NCI-H1930 (cell line): ENCODE data around the gene HIP1.
"Not testable (repeated sequence)": the region's sequence is repeated elsewhere in the genome, so short reads cannot be mapped to it uniquely, and the experiment has no call there.

ENCODE experiments used
- DNase-seq, 2 experiments: peaks; one replicate each; lab custom pipeline; 2025; lab: John Stamatoyannopoulos, UW

Gene HIP1

GRCh38 chr7:75642810-75643486 lies 95.8 kb downstream of the HIP1 start:
- no peak for DNase-seq

GRCh38 chr7:75640201-75640600 lies 98.5 kb downstream of the HIP1 start:
- no peak for DNase-seq

GRCh38 chr7:75639886-75640190 lies 98.9 kb downstream of the HIP1 start:
- DNase-seq = no peak

- DNase-seq = peak; percentile 47 to 82
Measured at GRCh38 chr7:75639071-75639885, 99.5 kb downstream of the HIP1 start.

- peak in 1 of 2 experiments; percentile 66 for DNase-seq
Measured at GRCh38 chr7:75638594-75639070, 100.1 kb downstream of the HIP1 start.

GRCh38 chr7:75637854-75638593 lies 100.7 kb downstream of the HIP1 start:
- no peak for DNase-seq

GRCh38 chr7:75635036-75635435 lies 103.7 kb downstream of the HIP1 start:
- no peak for DNase-seq

GRCh38 chr7:75632587-75632986 lies 106.2 kb downstream of the HIP1 start:
- not testable (repeated sequence) for DNase-seq

- DNase-seq = no peak
Measured at GRCh38 chr7:75631711-75632110, 107.0 kb downstream of the HIP1 start.

GRCh38 chr7:75630549-75630948 lies 108.2 kb downstream of the HIP1 start:
- no peak for DNase-seq

GRCh38 chr7:75629044-75629443 lies 109.7 kb downstream of the HIP1 start:
- no peak for DNase-seq

- no peak for DNase-seq
Measured at GRCh38 chr7:75628055-75628454, 110.7 kb downstream of the HIP1 start.

GRCh38 chr7:75626954-75627353 lies 111.8 kb downstream of the HIP1 start:
- DNase-seq = no peak

GRCh38 chr7:75625868-75626267 lies 112.9 kb downstream of the HIP1 start:
- DNase-seq = no peak

- DNase-seq = no peak
Measured at GRCh38 chr7:75624134-75624832, 114.5 kb downstream of the HIP1 start.

GRCh38 chr7:75623390-75624133 lies 115.2 kb downstream of the HIP1 start:
- no peak for DNase-seq

GRCh38 chr7:75621124-75621523 lies 117.6 kb downstream of the HIP1 start:
- DNase-seq = no peak

GRCh38 chr7:75619636-75620035 lies 119.1 kb downstream of the HIP1 start:
- no peak for DNase-seq

- DNase-seq = no peak
Measured at GRCh38 chr7:75617634-75618234, 121.0 kb downstream of the HIP1 start.

- DNase-seq = no peak
Measured at GRCh38 chr7:75616421-75617167, 122.1 kb downstream of the HIP1 start.
